IMR-90 (cell line): ENCODE results near the gene COQ2.

ENCODE experiments used
- CHD1 ChIP-seq: IDR thresholded peaks from 2 replicates; pipeline ENCODE4 v1.6.1; 2012; ENCODE audit warnings: low read depth, low read length, improper control_type of control experiment
- POLR2A ChIP-seq: IDR thresholded peaks from 2 replicates; pipeline ENCODE4 v1.6.1; 2012; ENCODE audit warnings: mild to moderate bottlenecking, low read depth, low read length
- RAD21 ChIP-seq: IDR thresholded peaks from 2 replicates; pipeline ENCODE4 v1.6.1; 2012; ENCODE audit warnings: low read length, improper control_type of control experiment
- RFX5 ChIP-seq: IDR thresholded peaks from 2 replicates; pipeline ENCODE4 v1.8.0; 2012; ENCODE audit warnings: low read depth, mild to moderate bottlenecking, low read length, moderate library complexity
- SMC3 ChIP-seq: fragments of 150-350 bp; IDR thresholded peaks from 2 replicates; pipeline ENCODE4 v1.6.1; 2016; ENCODE audit warnings: low read depth, mild to moderate bottlenecking, antibody characterized with exemption, low read length, moderate library complexity
- TF ChIP-seq, protein P1 (sequence below): conservative IDR thresholded peaks from 2 replicates; pipeline ENCODE4 v1.5.1; 2012; ENCODE audit warnings: mild to moderate bottlenecking, low read depth, low read length, improper control_type of control experiment
- TF ChIP-seq, protein P2 (sequence below): fragments of 150-350 bp; IDR thresholded peaks from 2 replicates; pipeline ENCODE4 v1.6.1; 2017; ENCODE audit warnings: mild to moderate bottlenecking, antibody characterized with exemption, low read length, low read depth

DNA sequence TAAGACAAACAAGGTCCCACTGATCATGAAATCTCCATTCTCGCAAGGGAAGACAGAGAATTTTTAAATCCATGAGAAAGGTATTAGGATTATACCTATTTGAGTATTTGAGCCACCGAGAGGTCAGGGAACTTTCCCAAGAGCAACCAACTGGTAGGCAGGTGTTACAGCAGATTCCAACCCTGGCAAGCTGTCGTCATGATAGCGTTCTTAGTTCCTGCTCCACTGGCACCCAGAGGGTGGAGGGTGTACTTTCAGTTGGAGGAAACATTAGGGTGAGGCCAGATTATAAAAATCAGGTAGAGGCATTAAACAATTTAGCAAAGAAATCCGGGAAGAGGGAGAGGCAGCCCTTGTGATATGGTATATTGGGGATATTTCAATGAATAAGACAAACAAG is 23.3 kb downstream of the COQ2 start:
- TF ChIP-seq, protein P1, sequence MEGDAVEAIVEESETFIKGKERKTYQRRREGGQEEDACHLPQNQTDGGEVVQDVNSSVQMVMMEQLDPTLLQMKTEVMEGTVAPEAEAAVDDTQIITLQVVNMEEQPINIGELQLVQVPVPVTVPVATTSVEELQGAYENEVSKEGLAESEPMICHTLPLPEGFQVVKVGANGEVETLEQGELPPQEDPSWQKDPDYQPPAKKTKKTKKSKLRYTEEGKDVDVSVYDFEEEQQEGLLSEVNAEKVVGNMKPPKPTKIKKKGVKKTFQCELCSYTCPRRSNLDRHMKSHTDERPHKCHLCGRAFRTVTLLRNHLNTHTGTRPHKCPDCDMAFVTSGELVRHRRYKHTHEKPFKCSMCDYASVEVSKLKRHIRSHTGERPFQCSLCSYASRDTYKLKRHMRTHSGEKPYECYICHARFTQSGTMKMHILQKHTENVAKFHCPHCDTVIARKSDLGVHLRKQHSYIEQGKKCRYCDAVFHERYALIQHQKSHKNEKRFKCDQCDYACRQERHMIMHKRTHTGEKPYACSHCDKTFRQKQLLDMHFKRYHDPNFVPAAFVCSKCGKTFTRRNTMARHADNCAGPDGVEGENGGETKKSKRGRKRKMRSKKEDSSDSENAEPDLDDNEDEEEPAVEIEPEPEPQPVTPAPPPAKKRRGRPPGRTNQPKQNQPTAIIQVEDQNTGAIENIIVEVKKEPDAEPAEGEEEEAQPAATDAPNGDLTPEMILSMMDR = no peak
- TF ChIP-seq RAD21 (no peak), POLR2A (no peak), CHD1 (no peak), SMC3 (no peak), RFX5 (no peak)
- TF ChIP-seq, protein P2, sequence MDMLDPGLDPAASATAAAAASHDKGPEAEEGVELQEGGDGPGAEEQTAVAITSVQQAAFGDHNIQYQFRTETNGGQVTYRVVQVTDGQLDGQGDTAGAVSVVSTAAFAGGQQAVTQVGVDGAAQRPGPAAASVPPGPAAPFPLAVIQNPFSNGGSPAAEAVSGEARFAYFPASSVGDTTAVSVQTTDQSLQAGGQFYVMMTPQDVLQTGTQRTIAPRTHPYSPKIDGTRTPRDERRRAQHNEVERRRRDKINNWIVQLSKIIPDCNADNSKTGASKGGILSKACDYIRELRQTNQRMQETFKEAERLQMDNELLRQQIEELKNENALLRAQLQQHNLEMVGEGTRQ = no peak
